GM21515 (cell line): ENCODE measurements around the gene SLC6A13.

ENCODE experiments used
- ATAC-seq: cut with Tn5 transposase; IDR thresholded peaks from one replicate; pipeline ENCODE4 v1.9.1; 2021; ENCODE audit not compliant: unreplicated experiment

SLC6A13 gene

DNA sequence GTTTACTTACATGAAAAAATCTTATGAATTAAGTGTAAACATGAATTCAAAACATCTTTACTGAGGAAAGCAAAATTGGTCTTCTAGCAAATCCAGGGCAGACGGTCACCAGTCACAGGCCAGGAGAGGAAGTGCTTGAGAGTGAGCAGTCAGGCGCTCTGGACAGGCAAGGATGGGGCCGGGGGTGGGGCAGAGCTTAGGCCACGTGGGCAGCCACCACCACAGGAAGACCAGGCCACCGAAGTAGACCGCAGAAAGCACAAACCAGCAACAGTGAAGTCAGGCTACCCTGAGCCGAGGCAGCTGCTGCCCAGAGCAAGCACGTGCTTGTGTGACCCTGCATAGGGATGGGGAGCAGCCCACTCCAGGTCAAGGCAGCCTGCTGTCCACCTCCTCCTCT is 82.2 kb downstream of the SLC6A13 start:
- ATAC-seq: no peak

DNA sequence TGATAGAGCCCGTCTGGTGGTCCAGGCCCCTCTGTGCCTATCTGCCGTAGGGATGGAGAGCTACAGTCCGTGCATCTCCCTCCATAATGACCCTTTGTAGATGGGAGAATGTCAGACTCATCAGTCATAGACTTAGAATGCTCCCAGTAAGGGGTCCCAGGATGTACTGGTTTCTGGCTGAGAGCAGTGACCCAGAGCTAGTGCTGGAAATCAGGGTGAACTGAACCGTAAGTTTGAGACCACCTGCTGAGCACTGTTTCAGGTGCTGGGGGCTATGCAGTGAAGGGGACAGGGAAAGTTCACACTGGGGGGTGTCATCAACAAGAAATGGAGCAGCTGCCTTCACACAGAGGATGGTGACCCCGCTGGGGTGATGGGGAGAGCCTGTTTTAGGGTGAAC is 82.8 kb downstream of the SLC6A13 start:
- ATAC-seq: no peak

DNA sequence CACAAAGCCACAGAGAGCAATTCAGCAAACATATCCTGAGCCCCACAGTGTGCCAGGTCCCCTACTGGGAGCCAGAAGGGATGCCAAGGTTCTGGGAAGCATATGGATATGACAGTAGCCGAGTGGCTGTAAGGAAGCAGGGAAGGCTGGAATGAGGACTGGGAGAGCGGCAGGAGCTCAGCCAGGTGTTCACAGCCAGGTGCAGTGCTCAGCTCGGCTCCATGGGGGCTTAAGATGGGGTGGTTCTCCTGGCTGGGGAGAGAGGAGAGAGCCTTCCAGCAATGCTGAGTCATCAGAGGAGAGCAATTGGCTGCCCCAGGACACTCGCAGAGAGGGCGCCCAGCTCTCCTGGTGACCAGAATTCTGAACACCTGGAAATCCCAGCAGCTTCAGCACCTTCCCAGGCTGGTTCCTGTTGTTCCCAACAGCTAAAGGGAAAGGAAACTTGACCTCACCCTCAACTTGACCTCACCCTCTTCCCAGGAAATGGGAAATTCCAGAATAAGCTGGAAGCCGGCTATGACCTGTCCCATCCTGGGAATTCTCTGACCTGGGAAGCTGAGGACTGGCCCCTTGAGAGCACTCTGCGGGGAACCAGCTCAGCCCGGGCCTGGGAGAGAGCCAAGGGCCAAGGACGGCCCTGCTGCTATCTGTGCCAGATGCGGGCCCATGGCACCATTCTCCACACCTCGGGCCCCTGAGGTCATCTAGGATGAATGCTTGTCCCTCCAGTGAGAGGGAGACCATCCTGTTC is 83.3 kb downstream of the SLC6A13 start:
- no peak for ATAC-seq

DNA sequence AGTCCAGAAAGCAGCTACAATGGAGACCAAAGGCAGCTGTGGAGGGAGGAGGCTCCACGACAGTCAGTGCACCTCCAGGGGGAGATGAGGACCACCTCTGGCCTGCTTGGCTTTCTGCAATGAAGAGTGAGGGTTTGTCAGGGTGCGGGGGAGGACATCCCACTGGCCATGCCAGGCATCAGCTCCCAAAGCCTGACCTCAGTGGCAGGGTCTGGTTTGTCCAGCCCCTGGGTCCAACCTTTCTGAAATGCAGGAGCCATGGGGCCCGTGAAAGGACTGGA is 83.9 kb downstream of the SLC6A13 start:
- ATAC-seq: no peak

DNA sequence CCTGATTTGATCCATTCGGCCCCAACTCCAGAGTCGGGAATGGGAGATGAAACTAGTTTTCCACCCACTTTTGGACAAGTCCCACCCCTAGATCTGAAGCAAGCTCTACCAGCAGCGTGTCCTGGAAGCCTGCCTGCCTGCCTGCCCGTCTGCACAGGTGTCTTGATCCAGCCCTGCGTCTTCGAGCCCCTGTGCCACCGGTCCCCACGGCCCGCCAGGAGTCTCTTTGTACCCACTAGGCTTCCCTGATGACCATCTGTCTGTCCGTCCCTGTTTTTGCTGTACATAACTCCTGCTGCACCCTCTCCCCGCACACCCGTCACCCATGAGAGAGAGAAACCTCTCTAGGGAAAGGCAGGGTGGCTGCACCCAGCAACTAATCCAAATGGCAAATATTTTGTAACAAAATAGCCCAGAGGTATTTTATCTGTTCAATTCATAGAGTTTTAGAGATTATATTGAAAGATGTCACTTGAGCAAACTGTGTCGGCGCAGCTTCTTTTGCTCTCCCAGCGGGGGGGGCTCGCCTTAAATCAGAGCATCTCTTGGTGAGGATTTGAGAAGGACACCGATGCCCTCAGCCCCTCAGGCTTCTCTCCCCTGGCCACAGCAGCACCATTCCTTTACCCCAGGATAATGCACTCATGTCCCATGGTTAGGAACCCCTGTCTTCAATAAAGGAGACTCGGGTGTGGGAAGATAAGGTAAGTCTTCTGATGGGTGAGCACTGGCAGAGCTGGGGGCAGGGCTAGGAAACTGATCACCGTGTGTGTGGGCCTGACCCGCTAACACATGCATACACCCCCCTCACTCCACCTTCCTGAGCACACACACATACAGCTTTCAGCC is 84.4 kb downstream of the SLC6A13 start:
- ATAC-seq: no peak

DNA sequence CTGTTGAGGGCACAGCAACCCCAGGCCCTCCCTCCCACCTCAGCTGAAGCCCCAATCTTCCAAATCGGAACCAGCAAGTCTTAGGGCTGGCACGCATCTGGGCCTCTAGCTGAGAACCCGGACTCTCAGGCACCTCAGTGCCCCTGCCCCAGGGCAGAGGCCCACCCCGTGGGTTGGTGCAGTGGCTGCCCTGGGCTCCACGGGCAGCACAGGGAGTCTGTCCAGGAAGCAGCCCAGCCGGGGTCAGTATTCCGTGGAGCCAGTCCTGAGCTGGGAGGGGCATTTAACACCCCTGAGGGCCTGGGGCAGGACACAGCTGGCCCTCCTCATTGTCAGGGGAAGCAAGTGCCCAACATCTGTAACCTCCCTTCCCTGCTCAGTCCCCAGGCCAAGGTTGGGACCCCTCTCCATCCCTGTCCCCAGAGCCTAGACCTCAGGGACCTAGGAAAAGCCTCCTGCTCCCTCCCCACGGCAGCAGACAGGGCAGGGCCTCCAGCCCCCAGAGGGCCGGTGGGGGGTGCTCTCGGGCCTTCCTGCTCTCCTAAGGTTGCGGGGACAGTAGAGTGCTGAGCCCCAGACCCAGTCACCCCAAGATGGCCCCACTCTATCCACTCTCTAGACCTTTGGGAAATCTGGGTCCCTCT is 85.2 kb downstream of the SLC6A13 start:
- ATAC-seq: no peak

DNA sequence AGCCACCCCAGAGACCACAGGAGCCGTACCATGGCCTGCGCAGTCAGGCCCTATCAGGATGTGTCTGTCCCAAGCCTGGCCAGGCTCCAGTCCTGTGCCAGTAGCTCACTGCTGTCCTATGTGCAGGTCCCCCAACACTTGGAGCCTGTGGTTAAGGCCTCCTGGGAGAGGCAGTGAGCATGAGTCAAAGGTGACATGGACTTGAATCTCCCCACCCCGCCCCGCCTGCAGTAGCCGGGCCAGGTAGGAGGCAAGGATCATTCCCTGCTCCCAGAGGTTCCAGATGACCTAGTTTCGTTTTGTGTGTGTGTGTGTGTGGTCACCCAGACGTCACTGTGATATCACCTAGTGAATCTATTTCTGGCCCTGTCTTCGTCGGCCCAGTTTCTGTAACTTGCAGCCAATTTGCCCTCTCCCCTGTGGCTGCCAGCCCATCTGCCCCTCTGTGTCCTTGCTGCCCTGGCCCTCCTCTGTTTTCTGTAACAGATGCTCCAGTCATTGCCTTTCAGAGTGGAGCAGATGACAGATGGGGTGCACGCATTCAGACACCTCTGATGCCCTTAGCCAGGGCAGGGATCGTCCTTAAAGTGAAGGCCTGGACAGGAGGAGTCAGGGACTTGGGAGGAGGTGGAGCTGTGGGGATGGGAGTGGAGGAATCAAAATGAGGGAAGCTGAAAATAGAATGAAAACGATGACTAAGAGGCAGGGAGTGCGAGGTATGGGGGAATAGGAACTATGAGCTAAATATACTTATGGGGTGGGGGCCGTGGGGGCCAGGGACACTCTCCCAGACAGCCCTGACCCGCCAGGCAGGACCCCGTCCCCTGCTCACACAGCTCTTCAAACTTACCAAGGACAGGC is 86.1 kb downstream of the SLC6A13 start:
- no peak for ATAC-seq

DNA sequence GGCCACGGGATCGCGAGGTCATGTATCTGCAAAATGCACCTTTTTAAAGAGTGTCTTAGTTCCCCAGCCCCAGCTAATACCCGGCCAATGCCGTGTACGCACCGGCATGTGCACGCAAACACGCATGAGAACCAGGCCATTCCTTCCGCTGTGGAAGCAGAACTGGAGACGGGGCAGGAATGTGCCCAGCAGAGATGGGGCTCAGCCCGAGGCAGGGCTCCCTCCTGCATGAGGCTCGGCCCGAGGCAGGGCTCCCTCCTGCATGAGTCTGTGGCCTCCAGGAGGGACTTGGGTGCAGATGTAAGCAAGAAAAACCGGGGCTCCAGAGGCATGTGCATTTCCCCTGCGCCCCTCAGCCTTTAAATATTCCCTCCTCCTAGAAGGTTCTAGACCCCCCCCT is 86.9 kb downstream of the SLC6A13 start:
- ATAC-seq: no peak

DNA sequence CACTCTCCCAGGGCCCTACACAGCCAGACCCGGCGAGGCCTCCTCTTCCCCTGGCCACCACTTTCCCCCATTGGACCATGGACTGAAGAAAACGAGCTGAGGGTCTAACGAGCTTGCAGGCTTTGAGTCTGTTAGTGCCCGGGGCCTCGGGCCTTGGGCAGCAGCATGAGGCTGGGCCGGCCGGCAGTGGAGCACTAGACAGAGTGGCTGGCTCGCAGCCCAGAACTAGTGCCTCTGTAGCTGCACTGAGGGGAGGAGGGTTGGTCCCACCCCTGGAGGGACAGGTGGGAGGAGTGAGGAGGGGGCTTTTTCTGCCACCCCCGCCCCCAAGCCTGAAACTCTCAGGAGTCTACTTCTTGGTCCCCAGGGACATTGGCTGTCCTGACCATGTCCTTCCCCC is 87.4 kb downstream of the SLC6A13 start:
- no peak for ATAC-seq

DNA sequence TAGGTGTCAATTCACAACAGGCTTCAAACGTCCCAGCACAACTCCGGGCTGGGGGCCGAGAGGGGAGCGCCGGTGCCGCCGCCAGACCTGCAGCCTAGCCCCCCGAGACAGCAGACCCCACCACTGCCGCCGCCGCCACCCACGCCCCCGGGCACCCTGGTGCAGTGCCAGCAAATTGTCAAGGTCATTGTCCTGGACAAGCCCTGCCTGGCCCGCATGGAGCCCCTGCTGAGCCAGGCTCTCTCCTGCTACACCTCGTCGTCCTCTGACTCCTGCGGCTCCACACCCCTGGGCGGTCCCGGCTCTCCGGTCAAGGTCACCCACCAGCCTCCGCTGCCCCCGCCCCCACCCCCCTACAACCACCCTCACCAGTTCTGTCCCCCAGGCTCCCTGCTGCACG is 88.0 kb downstream of the SLC6A13 start:
- no peak for ATAC-seq

DNA sequence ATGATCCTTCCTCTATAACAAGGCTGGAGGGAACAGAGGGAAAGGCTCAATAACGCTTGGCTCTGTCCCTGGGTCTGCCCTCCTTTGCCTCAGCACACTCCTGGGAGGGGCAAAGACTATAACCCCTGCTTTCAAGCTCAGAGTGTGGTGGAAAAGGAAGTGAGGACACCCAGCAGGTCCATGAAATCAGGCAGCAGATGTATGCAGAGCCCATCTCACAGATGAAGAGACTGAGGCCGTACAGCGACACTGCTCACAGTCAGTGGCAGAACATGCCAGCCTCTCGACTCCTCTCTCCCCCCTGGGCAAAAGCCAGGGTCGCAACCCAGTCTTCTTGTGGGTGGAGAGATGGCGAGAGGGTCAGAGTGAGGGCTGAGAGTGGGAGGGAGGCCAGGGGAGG is 88.5 kb downstream of the SLC6A13 start:
- ATAC-seq: no peak

DNA sequence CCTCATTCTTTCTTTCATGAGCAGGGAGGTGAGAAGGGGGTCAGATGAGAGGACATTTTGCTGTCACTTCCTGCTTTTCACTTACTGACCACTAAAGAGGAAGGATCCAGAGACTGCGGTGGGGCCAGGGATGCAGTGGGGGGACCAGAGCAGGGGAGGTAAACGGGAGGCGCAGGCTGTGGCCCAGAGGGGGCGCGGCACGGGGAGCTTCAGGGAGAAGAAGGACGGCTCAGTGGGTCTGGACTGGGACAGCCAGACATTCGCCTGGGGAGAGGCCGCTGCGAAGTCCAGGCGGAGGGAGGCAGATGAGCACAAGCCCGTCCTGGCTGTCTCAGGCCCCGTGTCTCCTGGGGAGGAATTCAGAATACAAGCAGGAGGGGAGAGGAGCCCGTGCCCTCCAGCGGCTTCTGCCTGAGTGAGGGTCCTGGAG is 89.9 kb downstream of the SLC6A13 start:
- no peak for ATAC-seq

DNA sequence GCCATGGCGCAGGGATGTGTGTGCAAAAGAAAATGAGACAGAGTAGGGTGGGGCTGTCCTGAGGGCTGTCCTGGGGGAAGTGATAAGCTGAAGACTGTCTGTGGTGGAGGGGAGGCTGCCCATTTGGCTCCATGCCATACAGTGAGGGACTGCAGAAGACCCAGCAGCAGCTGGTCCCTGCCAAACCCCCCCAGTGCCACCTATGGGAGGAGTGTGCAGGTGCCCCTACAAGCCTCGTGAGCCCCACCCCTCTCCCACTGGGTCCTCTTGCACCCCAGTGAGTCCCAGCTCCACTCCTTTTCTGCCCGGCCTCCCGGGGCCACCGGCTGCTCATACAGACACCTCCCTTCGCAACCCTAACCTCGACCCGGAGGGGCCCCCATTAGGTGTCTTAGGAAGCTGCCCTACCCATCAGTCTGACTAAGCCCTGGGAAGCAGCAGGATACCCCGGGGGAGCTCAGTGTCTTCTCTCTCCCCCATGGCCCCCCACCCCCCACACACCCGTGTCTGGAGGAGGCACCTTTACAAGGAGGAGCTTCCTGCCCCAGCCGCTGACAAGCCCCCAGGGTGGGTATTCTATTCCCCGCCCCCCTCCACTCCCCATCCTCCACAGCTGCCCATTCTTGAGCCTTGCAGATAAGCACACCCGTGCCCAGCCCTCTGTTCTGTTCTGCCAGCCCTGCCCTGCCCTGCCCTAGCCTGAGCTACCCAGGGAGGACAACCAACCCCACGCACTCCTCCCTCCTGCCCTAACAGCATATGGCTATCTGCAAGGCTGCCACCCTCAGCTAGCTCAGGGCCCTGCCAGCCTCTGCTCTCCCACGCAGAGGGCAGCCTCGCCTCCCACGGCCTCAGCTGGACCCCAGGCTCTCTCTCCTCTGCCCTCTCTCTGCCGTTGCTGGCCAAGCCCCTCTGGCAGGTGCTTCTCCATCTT is 90.6 kb downstream of the SLC6A13 start:
- ATAC-seq: no peak

DNA sequence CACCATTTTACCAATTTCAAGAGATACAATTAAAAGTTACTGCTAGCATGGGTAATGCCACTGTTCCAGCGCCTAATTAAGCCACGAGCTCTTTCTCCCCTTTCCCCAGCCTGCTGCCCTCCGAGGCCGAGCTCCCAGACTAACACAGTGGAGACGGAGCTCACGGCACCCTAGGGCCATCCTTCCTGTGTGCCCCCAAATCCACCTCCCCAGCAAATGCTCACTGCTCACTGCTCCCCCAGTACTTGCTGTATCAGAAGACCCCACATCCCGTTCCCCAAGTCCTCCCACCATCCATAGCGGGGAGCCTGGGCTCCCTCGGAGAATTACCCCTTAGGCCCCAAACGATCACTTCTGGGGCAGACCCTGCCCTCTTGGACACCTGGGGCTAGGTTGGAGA is 91.4 kb downstream of the SLC6A13 start:
- ATAC-seq: no peak
